OCI-LY3 (cell line): ENCODE data around the gene BTF3.

Experiments used
- H2AFZ ChIP-seq: fragments of 200-600, 300-600 bp; shearing (Covaris generic); 2 replicates; pipeline ENCODE4 v1.6.0; 2014; ENCODE audit warnings: antibody characterized with exemption, low read depth, low read length
- H3K27ac ChIP-seq: fragments of 200-600, 300-600 bp; sonication (generic); 2 replicates; pipeline ENCODE4 v1.5.1; 2014; ENCODE audit warnings: mild to moderate bottlenecking, low read length, moderate library complexity, mixed read lengths
- H3K27me3 ChIP-seq: fragments of 200-600, 300-600 bp; sonication (generic); 2 replicates; pipeline ENCODE4 v1.6.1; 2014; ENCODE audit warnings: low read depth, low read length, mixed read lengths
- H3K36me3 ChIP-seq: fragments of 200-600, 300-600 bp; sonication (generic); replicated peaks from 2 replicates; pipeline ENCODE3; 2014; ENCODE audit warnings: low read depth, low read length, mixed read lengths
- H3K4me1 ChIP-seq: fragments of 300-600, 200-600 bp; sonication (generic); 2 replicates; pipeline ENCODE4 v1.6.1; 2014; ENCODE audit warnings: low read length, mixed read lengths
- H3K4me2 ChIP-seq: fragments of 200-600, 300-600 bp; sonication (generic); 2 replicates; pipeline ENCODE4 v1.6.1; 2014; ENCODE audit warnings: low read length, mixed read lengths
- H3K4me3 ChIP-seq: fragments of 300-600, 200-600 bp; sonication (generic); 2 replicates; pipeline ENCODE4 v1.5.1; 2014; ENCODE audit warnings: antibody characterized with exemption, mild to moderate bottlenecking, low read length, moderate library complexity
- H3K79me2 ChIP-seq: fragments of 300-600, 200-600 bp; shearing (Covaris generic); 2 replicates; pipeline ENCODE4 v1.6.1; 2014; ENCODE audit warnings: mild to moderate bottlenecking, low read length, mixed read lengths
- H3K9ac ChIP-seq: fragments of 300-600, 200-600 bp; shearing (Covaris generic); 2 replicates; pipeline ENCODE4 v1.6.0; 2014; ENCODE audit warnings: mild to moderate bottlenecking, low read length, moderate library complexity
- H3K9me3 ChIP-seq: fragments of 200-600, 300-600 bp; shearing (Covaris generic); 2 replicates; pipeline ENCODE4 v1.6.1; 2014; ENCODE audit warnings: low read length, mixed read lengths; ENCODE audit not compliant: insufficient read depth
- H4K20me1 ChIP-seq: fragments of 200-600, 300-600 bp; sonication (generic); 2 replicates; pipeline ENCODE4 v1.6.1; 2016; ENCODE audit warnings: low read length, mixed read lengths; ENCODE audit not compliant: insufficient read depth
- EZH2phosphoT487 ChIP-seq: fragments of 200-600 bp; shearing (Covaris generic); IDR thresholded peaks from 2 replicates; pipeline ENCODE4 v1.6.1; 2018; ENCODE audit warnings: antibody characterized with exemption, mixed run types, low read depth
- TF ChIP-seq, protein P1 (sequence below): fragments of 200-600, 300-600 bp; sonication (generic); IDR thresholded peaks from 2 replicates; pipeline ENCODE4 v1.5.1; 2014; ENCODE audit warnings: antibody characterized with exemption, low read length, low read depth

BTF3 gene

GRCh38 chr5:73529081-73529480 lies 30.8 kb downstream of the BTF3 start:
- no peak overlapping the region for H3K9ac ChIP-seq
- TF ChIP-seq, protein P1, sequence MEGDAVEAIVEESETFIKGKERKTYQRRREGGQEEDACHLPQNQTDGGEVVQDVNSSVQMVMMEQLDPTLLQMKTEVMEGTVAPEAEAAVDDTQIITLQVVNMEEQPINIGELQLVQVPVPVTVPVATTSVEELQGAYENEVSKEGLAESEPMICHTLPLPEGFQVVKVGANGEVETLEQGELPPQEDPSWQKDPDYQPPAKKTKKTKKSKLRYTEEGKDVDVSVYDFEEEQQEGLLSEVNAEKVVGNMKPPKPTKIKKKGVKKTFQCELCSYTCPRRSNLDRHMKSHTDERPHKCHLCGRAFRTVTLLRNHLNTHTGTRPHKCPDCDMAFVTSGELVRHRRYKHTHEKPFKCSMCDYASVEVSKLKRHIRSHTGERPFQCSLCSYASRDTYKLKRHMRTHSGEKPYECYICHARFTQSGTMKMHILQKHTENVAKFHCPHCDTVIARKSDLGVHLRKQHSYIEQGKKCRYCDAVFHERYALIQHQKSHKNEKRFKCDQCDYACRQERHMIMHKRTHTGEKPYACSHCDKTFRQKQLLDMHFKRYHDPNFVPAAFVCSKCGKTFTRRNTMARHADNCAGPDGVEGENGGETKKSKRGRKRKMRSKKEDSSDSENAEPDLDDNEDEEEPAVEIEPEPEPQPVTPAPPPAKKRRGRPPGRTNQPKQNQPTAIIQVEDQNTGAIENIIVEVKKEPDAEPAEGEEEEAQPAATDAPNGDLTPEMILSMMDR = no peak
- TF ChIP-seq EZH2phosphoT487 = no peak

DNA sequence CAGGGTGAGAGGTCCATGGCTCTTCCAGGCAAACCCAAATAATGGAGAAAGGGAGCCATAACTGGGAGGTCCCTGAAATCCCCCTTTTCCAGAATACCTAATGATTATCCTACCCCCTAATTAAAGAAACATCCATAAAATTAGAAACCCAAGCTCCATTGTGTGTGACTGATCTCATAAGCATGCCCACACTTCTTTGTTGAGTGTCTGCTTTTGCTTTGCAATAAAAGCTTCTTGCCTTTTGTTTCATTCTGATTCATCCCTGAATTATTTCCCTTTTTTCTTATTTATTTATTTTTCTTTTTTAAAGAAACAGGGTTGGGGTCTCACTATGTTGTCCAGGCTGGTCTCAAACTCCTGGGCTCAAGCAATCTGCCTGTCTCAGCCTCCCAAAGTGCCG lies 33.1 kb downstream of the BTF3 start:
- Histone ChIP-seq H3K79me2 (no peaks in the 10 kb centered on the region), H3K9me3 (no peaks in the 10 kb centered on the region), H3K27ac (no peak overlapping the region), H3K4me2 (no peak overlapping the region), H3K27me3 (no peaks in the 10 kb centered on the region), H3K9ac (no peak overlapping the region), H3K36me3 (no peaks in the 10 kb centered on the region), H3K4me3 (no peak overlapping the region), H2AFZ (no peak overlapping the region), H4K20me1 (no peaks in the 10 kb centered on the region), H3K4me1 (peaks cover 5% of the 10 kb centered on the region; the same call in 1 of the 2 replicates)
- TF ChIP-seq EZH2phosphoT487 = no peak
- TF ChIP-seq, protein P1 = no peak

More at GRCh38 chr5:73529081-73529480, 30.8 kb downstream of the BTF3 start:
- no peaks in the 10 kb centered on the region for H3K36me3 ChIP-seq
- H3K27ac ChIP-seq = no peak overlapping the region
- no peak overlapping the region for H3K4me3 ChIP-seq
- no peaks in the 10 kb centered on the region for H3K27me3 ChIP-seq
- H3K4me2 ChIP-seq = no peak overlapping the region
- no peaks in the 10 kb centered on the region for H4K20me1 ChIP-seq
- no peak overlapping the region for H2AFZ ChIP-seq
- H3K9me3 ChIP-seq = no peaks in the 10 kb centered on the region
- H3K79me2 ChIP-seq = no peaks in the 10 kb centered on the region
- H3K4me1 ChIP-seq = peaks cover 6% of the 10 kb centered on the region

DNA sequence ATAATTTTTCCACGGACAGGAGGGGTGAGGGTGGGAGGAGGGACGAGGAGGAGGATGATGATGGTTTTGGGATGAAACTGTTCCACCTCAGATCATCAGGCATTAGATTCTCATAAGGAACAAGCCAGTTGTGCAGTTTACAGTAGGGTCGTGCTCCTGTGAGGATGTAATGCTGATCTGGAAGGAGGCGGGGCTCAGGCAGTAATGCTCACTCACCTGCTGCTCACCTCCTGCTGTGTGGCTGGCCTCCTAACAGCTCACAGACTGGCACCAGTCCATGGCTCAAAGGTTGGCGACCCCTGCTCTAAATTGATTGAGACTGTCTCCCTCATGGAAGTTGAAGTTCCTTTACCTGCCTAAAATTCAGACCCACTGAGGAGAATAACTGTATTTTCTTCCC lies 34.0 kb downstream of the BTF3 start:
- Histone ChIP-seq H3K4me1 (peaks cover 5% of the 10 kb centered on the region; the same call in 1 of the 2 replicates), H3K79me2 (no peaks in the 10 kb centered on the region)
- TF ChIP-seq, protein P1 = no peak
- no peak for TF ChIP-seq EZH2phosphoT487

GRCh38 chr5:73534011-73534644 lies 35.9 kb downstream of the BTF3 start:
- Histone ChIP-seq H3K27ac (no peak overlapping the region), H3K9me3 (no peaks in the 10 kb centered on the region), H3K27me3 (no peaks in the 10 kb centered on the region), H3K36me3 (no peaks in the 10 kb centered on the region), H3K4me1 (no peaks in the 10 kb centered on the region), H4K20me1 (no peaks in the 10 kb centered on the region), H3K9ac (no peak overlapping the region), H3K79me2 (no peaks in the 10 kb centered on the region), H3K4me3 (no peak overlapping the region), H3K4me2 (no peak overlapping the region), H2AFZ (no peak overlapping the region)
- no peak for TF ChIP-seq EZH2phosphoT487
- TF ChIP-seq, protein P1 = no peak

More for the DNA sequence above, 34.0 kb downstream of the BTF3 start:
- Histone ChIP-seq H3K9ac (no peak overlapping the region), H3K36me3 (no peaks in the 10 kb centered on the region), H2AFZ (no peak overlapping the region), H3K27me3 (no peaks in the 10 kb centered on the region), H3K4me2 (no peak overlapping the region), H3K9me3 (no peaks in the 10 kb centered on the region), H3K27ac (no peak overlapping the region), H4K20me1 (no peaks in the 10 kb centered on the region), H3K4me3 (no peak overlapping the region)
